ENCODE results near the gene HADHA.

The HADHA gene

DNA sequence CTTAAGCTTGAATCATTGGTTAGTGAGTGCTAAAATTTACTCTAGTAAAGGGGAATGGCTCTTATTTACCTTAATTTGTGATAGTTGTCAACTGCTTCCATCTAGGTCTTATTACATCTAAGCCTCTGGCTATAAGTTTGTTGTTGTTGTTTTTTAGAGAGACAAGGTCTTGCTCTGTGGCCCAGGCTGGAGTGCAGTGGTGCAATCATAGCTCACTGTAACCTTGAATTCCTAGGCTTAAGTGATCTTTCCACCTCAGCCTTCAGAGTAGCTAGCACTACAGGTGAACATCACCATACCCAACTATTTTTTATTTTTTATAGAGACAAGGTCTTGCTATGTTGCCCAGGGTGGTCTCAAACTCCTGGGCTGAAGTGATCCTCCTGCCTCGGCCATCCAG is 6.6 kb downstream of the HADHA start:
- in situ Hi-C loops (cut with HindIII; ENCODE audit: low sequenced_read_pairs) = no loop called here
- no peak for DNase-seq (ENCODE audit: low read depth, low spot score)
- TF ChIP-seq, protein P1, sequence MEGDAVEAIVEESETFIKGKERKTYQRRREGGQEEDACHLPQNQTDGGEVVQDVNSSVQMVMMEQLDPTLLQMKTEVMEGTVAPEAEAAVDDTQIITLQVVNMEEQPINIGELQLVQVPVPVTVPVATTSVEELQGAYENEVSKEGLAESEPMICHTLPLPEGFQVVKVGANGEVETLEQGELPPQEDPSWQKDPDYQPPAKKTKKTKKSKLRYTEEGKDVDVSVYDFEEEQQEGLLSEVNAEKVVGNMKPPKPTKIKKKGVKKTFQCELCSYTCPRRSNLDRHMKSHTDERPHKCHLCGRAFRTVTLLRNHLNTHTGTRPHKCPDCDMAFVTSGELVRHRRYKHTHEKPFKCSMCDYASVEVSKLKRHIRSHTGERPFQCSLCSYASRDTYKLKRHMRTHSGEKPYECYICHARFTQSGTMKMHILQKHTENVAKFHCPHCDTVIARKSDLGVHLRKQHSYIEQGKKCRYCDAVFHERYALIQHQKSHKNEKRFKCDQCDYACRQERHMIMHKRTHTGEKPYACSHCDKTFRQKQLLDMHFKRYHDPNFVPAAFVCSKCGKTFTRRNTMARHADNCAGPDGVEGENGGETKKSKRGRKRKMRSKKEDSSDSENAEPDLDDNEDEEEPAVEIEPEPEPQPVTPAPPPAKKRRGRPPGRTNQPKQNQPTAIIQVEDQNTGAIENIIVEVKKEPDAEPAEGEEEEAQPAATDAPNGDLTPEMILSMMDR (IDR thresholded peaks at IDR 0.05; ENCODE audit: low read depth, low read length) = no peak
- H3K4me3 ChIP-seq (ENCODE audit: low read depth, low read length) = no peak overlapping the region

DNA sequence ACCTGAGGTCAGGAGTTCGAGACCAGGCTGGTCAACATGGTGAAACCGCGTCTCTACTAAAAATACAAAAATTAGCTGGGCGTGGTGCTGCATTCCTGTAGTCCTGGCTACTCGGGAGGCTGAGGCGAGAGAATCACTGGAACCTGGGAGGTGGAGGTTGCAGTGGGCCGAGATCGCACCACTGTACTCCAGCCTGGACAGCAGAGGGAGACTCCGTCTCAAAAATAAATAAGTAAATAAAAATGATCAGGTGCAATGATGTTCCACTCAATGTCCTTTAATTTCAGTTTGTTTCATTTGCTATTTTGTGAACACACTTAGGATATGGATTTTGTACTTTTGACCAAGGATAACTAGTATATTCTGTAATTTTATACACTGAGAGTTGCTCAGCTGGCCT is 9.3 kb downstream of the HADHA start:
- no peak for DNase-seq (ENCODE audit: low read depth, low spot score)
- TF ChIP-seq, protein P1 (IDR thresholded peaks at IDR 0.05; ENCODE audit: low read depth, low read length) = peak; percentile 16
- in situ Hi-C loops (cut with HindIII; ENCODE audit: low sequenced_read_pairs) = no loop called here
- no peak overlapping the region for H3K4me3 ChIP-seq (ENCODE audit: low read depth, low read length)

DNA sequence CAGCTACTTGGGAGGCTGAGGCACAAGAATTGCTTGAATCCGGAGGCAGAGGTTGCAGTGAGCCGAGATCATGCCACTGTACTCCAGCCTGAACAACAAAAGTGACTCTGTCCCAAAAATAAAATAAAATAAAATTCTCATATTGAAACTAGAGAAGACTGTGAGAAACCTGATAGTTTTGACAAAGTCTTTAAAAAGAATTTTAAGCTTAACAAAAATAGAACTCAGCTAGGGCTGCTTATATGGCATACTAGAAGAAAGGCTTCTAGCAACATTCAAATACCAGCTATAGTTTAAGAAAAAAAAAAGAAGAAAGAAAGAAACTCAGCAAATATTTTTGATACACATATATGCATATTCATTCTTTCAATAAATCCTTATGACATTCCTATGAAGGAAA is 13.6 kb downstream of the HADHA start:
- H3K4me3 ChIP-seq (ENCODE audit: low read depth, low read length) = no peak overlapping the region
- DNase-seq (ENCODE audit: low read depth, low spot score) = no peak
- in situ Hi-C loops (cut with HindIII; ENCODE audit: low sequenced_read_pairs) = no loop called here
- TF ChIP-seq, protein P1 (IDR thresholded peaks at IDR 0.05; ENCODE audit: low read depth, low read length) = no peak

DNA sequence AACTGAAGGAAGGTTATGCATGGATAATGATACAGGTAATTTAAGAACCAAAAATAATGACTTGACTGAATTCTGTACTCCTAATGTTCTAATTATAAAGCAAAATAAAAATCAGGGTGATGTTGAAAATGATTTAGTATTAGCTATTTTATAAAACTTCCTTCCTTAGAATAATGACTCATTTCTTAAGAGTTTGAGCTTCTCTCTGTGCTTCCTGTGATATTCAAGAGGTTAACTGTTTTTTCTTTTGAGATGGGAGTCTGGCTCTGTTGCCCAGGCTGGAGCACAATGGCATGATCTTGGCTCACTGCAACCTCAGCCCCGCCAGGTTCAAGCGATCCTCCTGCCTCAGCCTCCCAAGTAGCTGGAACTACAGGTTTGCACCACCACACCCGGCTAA is 14.8 kb downstream of the HADHA start:
- H3K4me3 ChIP-seq (ENCODE audit: low read depth, low read length) = no peak overlapping the region
- DNase-seq (ENCODE audit: low read depth, low spot score) = no peak
- TF ChIP-seq, protein P1 (IDR thresholded peaks at IDR 0.05; ENCODE audit: low read depth, low read length) = no peak
- in situ Hi-C loops (cut with HindIII; ENCODE audit: low sequenced_read_pairs) = no loop called here

DNA sequence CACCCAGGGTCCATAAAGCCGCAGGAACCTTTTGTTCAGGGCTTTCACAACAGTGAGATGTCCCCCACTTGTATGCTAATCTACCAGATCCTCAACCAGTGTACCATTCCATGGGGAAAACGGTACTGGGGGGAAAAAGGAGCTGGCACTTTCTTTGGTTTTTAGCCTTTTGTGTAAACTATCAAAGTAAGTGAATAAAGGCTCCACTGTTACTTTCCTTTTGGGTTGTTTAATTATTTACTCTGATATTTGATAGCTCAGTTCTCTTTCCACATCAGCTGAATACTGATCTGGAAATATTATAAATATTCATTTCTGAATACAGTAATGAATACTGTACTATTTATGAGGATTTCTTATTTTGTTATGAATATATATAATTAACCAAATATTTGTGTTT is 20.3 kb downstream of the HADHA start:
- no peak for DNase-seq (ENCODE audit: low read depth, low spot score)
- H3K4me3 ChIP-seq (ENCODE audit: low read depth, low read length) = no peak overlapping the region
- in situ Hi-C loops (cut with HindIII; ENCODE audit: low sequenced_read_pairs) = no loop called here
- TF ChIP-seq, protein P1 (IDR thresholded peaks at IDR 0.05; ENCODE audit: low read depth, low read length) = no peak

DNA sequence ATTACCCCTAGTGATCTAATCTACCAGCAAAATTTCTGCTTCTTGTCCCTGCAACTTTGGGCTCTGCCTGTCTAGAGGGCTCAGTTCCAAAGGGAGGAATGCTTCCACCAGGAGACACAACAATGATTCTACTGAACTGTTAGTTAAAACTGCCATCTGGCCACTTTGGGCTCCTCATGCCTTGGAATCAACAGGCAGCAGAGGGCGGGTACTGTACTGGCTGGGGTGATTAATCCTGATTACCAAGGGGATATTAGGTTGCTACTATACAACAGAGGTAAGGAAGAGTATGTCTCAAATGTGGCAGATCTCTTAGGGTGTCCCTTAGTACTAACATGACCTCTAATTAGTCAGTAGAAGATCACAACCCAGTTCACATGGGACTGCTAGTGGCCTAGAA is 21.4 kb downstream of the HADHA start:
- in situ Hi-C loops (cut with HindIII; ENCODE audit: low sequenced_read_pairs) = no loop called here
- TF ChIP-seq, protein P1 (IDR thresholded peaks at IDR 0.05; ENCODE audit: low read depth, low read length) = no peak
- DNase-seq (ENCODE audit: low read depth, low spot score) = no peak
- no peak overlapping the region for H3K4me3 ChIP-seq (ENCODE audit: low read depth, low read length)

DNA sequence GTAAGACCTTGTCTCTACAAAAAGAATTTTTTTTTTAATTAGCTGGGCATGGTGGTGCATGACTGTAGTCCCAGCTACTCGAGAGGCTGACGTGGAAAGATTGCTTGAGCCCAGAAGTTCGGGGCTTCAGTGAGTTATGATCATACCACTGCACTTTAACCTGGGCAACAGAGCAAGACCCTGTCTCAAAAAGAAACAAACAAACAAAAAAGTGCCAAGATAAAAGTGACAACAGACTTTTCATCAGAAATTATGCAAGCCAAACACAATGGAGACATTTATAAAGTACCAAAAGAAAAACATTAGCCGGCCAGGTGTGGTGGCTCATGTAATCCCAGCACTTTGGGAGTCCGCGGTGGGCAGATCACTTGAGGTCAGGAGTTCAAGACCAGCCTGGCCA is 26.7 kb downstream of the HADHA start:
- H3K4me3 ChIP-seq (ENCODE audit: low read depth, low read length) = no peak overlapping the region
- TF ChIP-seq, protein P1 (IDR thresholded peaks at IDR 0.05; ENCODE audit: low read depth, low read length) = no peak
- no peak for DNase-seq (ENCODE audit: low read depth, low spot score)
- in situ Hi-C loops (cut with HindIII; ENCODE audit: low sequenced_read_pairs) = no loop called here
